T-helper 17 cell (primary cell): ENCODE data around the gene IQSEC3. TPM values are rescaled to one million over a fixed set of nuclear protein-coding genes. Genes with fewer than 3 reads are reported as not detected.
"Not testable (repeated sequence)": the region's sequence is repeated elsewhere in the genome, so short reads cannot be mapped to it uniquely, and the experiment has no call there.

Source experiments
- ATAC-seq: fragments of 150-1000 bp; cut with Tn5 transposase; 2 replicates; pipeline ENCODE4 v1.10.0; 2021; ENCODE audit warnings: mild to moderate bottlenecking, moderate library complexity
- DNase-seq, 3 donors: peaks; one replicate each; pipeline versions ENCODE4 v3.0.0 to v3.0.0-alpha.2; 2020 to 2021
- H3K9me3 ChIP-seq: one replicate; pipeline ENCODE4 v1.7.0; 2013; ENCODE audit warnings: low read length, mild to moderate bottlenecking; ENCODE audit not compliant: control insufficient read depth, poor library complexity, severe bottlenecking
- H3K27ac Mint-ChIP-seq: one replicate; pipeline ENCODE4 v1.8.0; 2022; ENCODE audit warnings: mild to moderate bottlenecking, moderate library complexity, mixed read lengths
- H3K27me3 Mint-ChIP-seq: one replicate; pipeline ENCODE4 v1.8.0; 2022; ENCODE audit warnings: mixed read lengths
- H3K36me3 Mint-ChIP-seq: one replicate; pipeline ENCODE4 v1.8.0; 2022; ENCODE audit warnings: low read depth, mixed read lengths
- H3K4me1 Mint-ChIP-seq: one replicate; pipeline ENCODE4 v1.8.0; 2022; ENCODE audit warnings: mild to moderate bottlenecking, mixed read lengths
- H3K4me3 Mint-ChIP-seq: one replicate; pipeline ENCODE4 v1.8.0; 2022; ENCODE audit warnings: mild to moderate bottlenecking, moderate library complexity, mixed read lengths
- total RNA-seq, 4 donors: library from RNA in 2 of 4; stranded (reverse) in 2 of 4; gene quantifications; one replicate each; pipeline ENCODE4 v1.2.3 and lab custom pipeline; 2022 to 2026

IQSEC3 gene
- under 1 TPM; 0.29 to 0.60 TPM for total RNA-seq
- 0 to 0.15 reads per million in 2 donors for total RNA-seq (lab: John Stamatoyannopoulos, UW)

GRCh38 chr12:66428-66781, at the start of gene IQSEC3:
Gene IQSEC3 (plus strand): TSS chr12:66767. CDS start chr12:66883, 116 bp downstream.
- not testable (repeated sequence) for DNase-seq, H3K27ac Mint-ChIP-seq, H3K9me3 ChIP-seq, H3K36me3 Mint-ChIP-seq, H3K4me3 Mint-ChIP-seq, ATAC-seq, H3K4me1 Mint-ChIP-seq
- peaks cover 31% of the 10 kb centered on the region for H3K27me3 Mint-ChIP-seq

GRCh38 chr12:17370-18340, 48.9 kb upstream of the IQSEC3 start:
- DNase-seq, H3K4me3 Mint-ChIP-seq, H3K27me3 Mint-ChIP-seq, H3K36me3 Mint-ChIP-seq, H3K9me3 ChIP-seq, H3K27ac Mint-ChIP-seq, ATAC-seq: not testable (repeated sequence)
- peaks cover 12% of the 10 kb centered on the region for H3K4me1 Mint-ChIP-seq

- not testable (repeated sequence) for DNase-seq, H3K9me3 ChIP-seq, ATAC-seq, H3K4me3 Mint-ChIP-seq, H3K27me3 Mint-ChIP-seq, H3K36me3 Mint-ChIP-seq, H3K27ac Mint-ChIP-seq
- peaks cover 14% of the 10 kb centered on the region for H3K4me1 Mint-ChIP-seq
Measured at GRCh38 chr12:18821-19567, 47.6 kb upstream of the IQSEC3 start.

- DNase-seq, H3K27me3 Mint-ChIP-seq, H3K36me3 Mint-ChIP-seq, H3K9me3 ChIP-seq, H3K27ac Mint-ChIP-seq, ATAC-seq, H3K4me3 Mint-ChIP-seq: not testable (repeated sequence)
- H3K4me1 Mint-ChIP-seq, result peaks cover 14% of the 10 kb centered on the region
Measured at GRCh38 chr12:19906-20305, 46.7 kb upstream of the IQSEC3 start.

- Mint-ChIP-seq H3K27ac (peak overlapping the region; percentile 14), H3K4me1 (peaks cover 14% of the 10 kb centered on the region), H3K4me3 (no peak overlapping the region), H3K36me3 (peaks cover 3% of the 10 kb centered on the region), H3K27me3 (no peaks in the 10 kb centered on the region)
- ATAC-seq (no peak), DNase-seq (no peak)
- no peaks in the 10 kb centered on the region for H3K9me3 ChIP-seq
Measured at GRCh38 chr12:20757-21156, 45.8 kb upstream of the IQSEC3 start.

GRCh38 chr12:21301-22189, 45.0 kb upstream of the IQSEC3 start:
- Mint-ChIP-seq H3K27ac (peak overlapping the region; percentile 92), H3K36me3 (peaks cover 3% of the 10 kb centered on the region), H3K4me1 (peaks cover 14% of the 10 kb centered on the region), H3K27me3 (no peaks in the 10 kb centered on the region), H3K4me3 (no peak overlapping the region)
- ATAC-seq (no peak), DNase-seq (no peak)
- no peaks in the 10 kb centered on the region for H3K9me3 ChIP-seq

GRCh38 chr12:22190-22529, 44.4 kb upstream of the IQSEC3 start:
- H3K9me3 ChIP-seq, result no peaks in the 10 kb centered on the region
- peak overlapping the region; percentile 49 for H3K4me3 Mint-ChIP-seq
- no peaks in the 10 kb centered on the region for H3K27me3 Mint-ChIP-seq
- no peak for ATAC-seq
- DNase-seq, result no peak
- peak overlapping the region; percentile 92 for H3K27ac Mint-ChIP-seq
- peaks cover 14% of the 10 kb centered on the region for H3K4me1 Mint-ChIP-seq
- H3K36me3 Mint-ChIP-seq, result peaks cover 3% of the 10 kb centered on the region

GRCh38 chr12:22530-23201, 43.9 kb upstream of the IQSEC3 start:
- Mint-ChIP-seq H3K36me3 (peaks cover 3% of the 10 kb centered on the region), H3K4me1 (peaks cover 14% of the 10 kb centered on the region), H3K27me3 (no peaks in the 10 kb centered on the region), H3K27ac (peak overlapping the region; percentile 92), H3K4me3 (peak overlapping the region; percentile 49)
- no peaks in the 10 kb centered on the region for H3K9me3 ChIP-seq
- ATAC-seq, result no peak
- DNase-seq, result no peak

GRCh38 chr12:27904-28303, 38.7 kb upstream of the IQSEC3 start:
- not testable (repeated sequence) for ATAC-seq, H3K4me3 Mint-ChIP-seq, H3K4me1 Mint-ChIP-seq, H3K9me3 ChIP-seq, H3K27me3 Mint-ChIP-seq, H3K36me3 Mint-ChIP-seq, DNase-seq, H3K27ac Mint-ChIP-seq

GRCh38 chr12:38775-39174, 27.8 kb upstream of the IQSEC3 start:
- DNase-seq, H3K9me3 ChIP-seq, H3K27me3 Mint-ChIP-seq, H3K4me1 Mint-ChIP-seq, H3K27ac Mint-ChIP-seq, H3K36me3 Mint-ChIP-seq, ATAC-seq, H3K4me3 Mint-ChIP-seq: not testable (repeated sequence)

- ATAC-seq, H3K36me3 Mint-ChIP-seq, H3K9me3 ChIP-seq, DNase-seq, H3K4me1 Mint-ChIP-seq, H3K4me3 Mint-ChIP-seq, H3K27me3 Mint-ChIP-seq, H3K27ac Mint-ChIP-seq: not testable (repeated sequence)
Measured at GRCh38 chr12:39555-40265, 26.9 kb upstream of the IQSEC3 start.

GRCh38 chr12:44352-44751, 22.2 kb upstream of the IQSEC3 start:
- not testable (repeated sequence) for H3K36me3 Mint-ChIP-seq, H3K4me1 Mint-ChIP-seq, H3K9me3 ChIP-seq, H3K4me3 Mint-ChIP-seq, H3K27ac Mint-ChIP-seq, ATAC-seq, DNase-seq
- peaks cover 41% of the 10 kb centered on the region for H3K27me3 Mint-ChIP-seq
